KMS-11 (cell line): ENCODE measurements around the gene LAMA1.

ENCODE experiments used
- H2AFZ ChIP-seq: fragments of 200-600 bp; sonication (generic); 2 replicates; pipeline ENCODE4 v1.6.1; 2016; ENCODE audit warnings: antibody characterized with exemption, mixed run types, low read depth
- H3K27ac ChIP-seq: fragments of 200-600 bp; sonication (generic); 2 replicates; pipeline ENCODE4 v1.6.1; 2016; ENCODE audit warnings: mild to moderate bottlenecking, mixed run types
- H3K27me3 ChIP-seq: fragments of 200-600 bp; sonication (generic); 2 replicates; pipeline ENCODE4 v1.6.1; 2017; ENCODE audit warnings: mild to moderate bottlenecking, low read depth, mixed run types, moderate library complexity; ENCODE audit not compliant: insufficient read depth
- H3K36me3 ChIP-seq: fragments of 200-600 bp; sonication (generic); 2 replicates; pipeline ENCODE4 v1.6.1; 2017; ENCODE audit warnings: mild to moderate bottlenecking, mixed run types; ENCODE audit not compliant: insufficient read depth
- H3K4me1 ChIP-seq: fragments of 200-600 bp; sonication (generic); 2 replicates; pipeline ENCODE4 v1.6.1; 2016; ENCODE audit warnings: mild to moderate bottlenecking, low read depth, mixed run types; ENCODE audit not compliant: poor library complexity, severe bottlenecking
- H3K4me2 ChIP-seq: fragments of 200-600 bp; sonication (generic); 2 replicates; pipeline ENCODE4 v1.7.0; 2016; ENCODE audit warnings: mild to moderate bottlenecking, mixed run types
- H3K4me3 ChIP-seq: fragments of 200-600 bp; sonication (generic); IDR thresholded peaks from 2 replicates; pipeline ENCODE4 v1.6.1; 2017; ENCODE audit warnings: low read depth, low read length, mixed read lengths; ENCODE audit not compliant: insufficient read depth
- H3K79me2 ChIP-seq: fragments of 200-600 bp; sonication (generic); 2 replicates; pipeline ENCODE4 v1.6.1; 2016; ENCODE audit warnings: low read depth, mixed run types; ENCODE audit not compliant: insufficient read depth
- H3K9ac ChIP-seq: fragments of 200-600 bp; sonication (generic); 2 replicates; pipeline ENCODE4 v1.6.1; 2016; ENCODE audit warnings: mild to moderate bottlenecking, mixed run types
- H4K20me1 ChIP-seq: fragments of 200-600 bp; sonication (generic); 2 replicates; pipeline ENCODE4 v1.6.1; 2016; ENCODE audit warnings: mild to moderate bottlenecking, mixed run types; ENCODE audit not compliant: insufficient read depth
- TF ChIP-seq, protein P1 (sequence below): fragments of 200-600 bp; sonication (generic); conservative IDR thresholded peaks from 2 replicates; pipeline ENCODE4 v1.6.1; 2017; ENCODE audit warnings: low read depth, mild to moderate bottlenecking, antibody characterized with exemption, low read length, moderate library complexity, mixed read lengths

Gene LAMA1

DNA sequence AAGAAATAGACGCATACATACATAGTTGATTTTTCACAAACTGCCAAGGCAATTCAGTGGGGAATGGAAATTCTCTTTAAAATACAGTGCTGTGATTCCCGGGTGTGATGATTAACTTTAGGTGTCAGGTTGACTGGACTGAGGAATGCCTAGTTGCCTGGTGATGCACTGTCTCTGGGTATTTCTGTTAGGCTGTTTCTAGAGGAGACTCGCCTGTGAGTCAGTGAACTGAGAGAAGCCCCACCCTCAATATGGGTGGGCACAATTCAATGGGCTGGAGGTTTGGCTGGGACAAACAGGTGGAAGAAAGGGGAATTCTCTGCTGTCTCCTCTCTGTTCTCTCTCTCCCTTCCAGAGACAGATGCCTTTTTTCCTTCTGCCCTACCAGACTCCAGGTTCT, 200.5 kb downstream of the LAMA1 start:
- Histone ChIP-seq H3K79me2 (no peaks in the 10 kb centered on the region), H3K4me1 (no peaks in the 10 kb centered on the region), H3K4me3 (no peak overlapping the region), H2AFZ (no peak overlapping the region), H3K27ac (no peak overlapping the region), H3K4me2 (no peak overlapping the region), H3K27me3 (no peaks in the 10 kb centered on the region), H4K20me1 (no peaks in the 10 kb centered on the region), H3K9ac (no peak overlapping the region), H3K36me3 (no peaks in the 10 kb centered on the region)
- TF ChIP-seq, protein P1, sequence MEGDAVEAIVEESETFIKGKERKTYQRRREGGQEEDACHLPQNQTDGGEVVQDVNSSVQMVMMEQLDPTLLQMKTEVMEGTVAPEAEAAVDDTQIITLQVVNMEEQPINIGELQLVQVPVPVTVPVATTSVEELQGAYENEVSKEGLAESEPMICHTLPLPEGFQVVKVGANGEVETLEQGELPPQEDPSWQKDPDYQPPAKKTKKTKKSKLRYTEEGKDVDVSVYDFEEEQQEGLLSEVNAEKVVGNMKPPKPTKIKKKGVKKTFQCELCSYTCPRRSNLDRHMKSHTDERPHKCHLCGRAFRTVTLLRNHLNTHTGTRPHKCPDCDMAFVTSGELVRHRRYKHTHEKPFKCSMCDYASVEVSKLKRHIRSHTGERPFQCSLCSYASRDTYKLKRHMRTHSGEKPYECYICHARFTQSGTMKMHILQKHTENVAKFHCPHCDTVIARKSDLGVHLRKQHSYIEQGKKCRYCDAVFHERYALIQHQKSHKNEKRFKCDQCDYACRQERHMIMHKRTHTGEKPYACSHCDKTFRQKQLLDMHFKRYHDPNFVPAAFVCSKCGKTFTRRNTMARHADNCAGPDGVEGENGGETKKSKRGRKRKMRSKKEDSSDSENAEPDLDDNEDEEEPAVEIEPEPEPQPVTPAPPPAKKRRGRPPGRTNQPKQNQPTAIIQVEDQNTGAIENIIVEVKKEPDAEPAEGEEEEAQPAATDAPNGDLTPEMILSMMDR = no peak

DNA sequence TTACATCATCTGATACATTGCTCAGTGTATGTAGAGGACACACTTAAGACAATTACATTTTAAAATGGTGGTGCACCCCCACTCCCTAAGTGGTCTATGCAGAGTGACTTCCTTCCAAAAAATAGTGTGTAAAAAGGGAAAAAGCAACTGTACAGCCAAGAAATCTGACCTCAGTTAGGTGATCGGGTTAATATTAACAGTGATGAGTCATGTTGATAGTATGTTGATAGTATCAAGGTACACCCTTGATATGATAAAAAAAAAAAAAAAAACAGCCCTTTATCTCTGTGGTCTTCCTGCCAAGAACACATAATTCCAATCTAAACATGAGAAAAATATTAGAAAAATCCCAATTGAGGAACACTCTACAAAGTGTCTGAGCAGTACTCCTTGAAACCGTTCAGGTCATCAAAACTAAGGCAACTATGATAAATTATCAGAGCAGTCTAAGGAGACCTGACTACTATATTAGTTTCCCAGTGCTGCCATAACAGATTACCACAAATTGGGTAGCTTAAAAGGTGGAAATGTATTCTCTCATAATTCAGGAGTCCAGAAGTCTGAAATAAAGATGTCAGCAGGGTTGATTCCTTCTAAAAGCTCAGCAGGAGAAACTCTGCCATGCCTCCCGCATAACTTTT, 216.2 kb downstream of the LAMA1 start:
- H2AFZ ChIP-seq = no peak overlapping the region
- H3K4me3 ChIP-seq = no peak overlapping the region
- no peaks in the 10 kb centered on the region for H4K20me1 ChIP-seq
- no peaks in the 10 kb centered on the region for H3K36me3 ChIP-seq
- no peak overlapping the region for H3K9ac ChIP-seq
- TF ChIP-seq, protein P1 = no peak
- H3K79me2 ChIP-seq = no peaks in the 10 kb centered on the region
- no peaks in the 10 kb centered on the region for H3K27me3 ChIP-seq
- no peak overlapping the region for H3K27ac ChIP-seq
- H3K4me1 ChIP-seq = no peaks in the 10 kb centered on the region
- no peak overlapping the region for H3K4me2 ChIP-seq

DNA sequence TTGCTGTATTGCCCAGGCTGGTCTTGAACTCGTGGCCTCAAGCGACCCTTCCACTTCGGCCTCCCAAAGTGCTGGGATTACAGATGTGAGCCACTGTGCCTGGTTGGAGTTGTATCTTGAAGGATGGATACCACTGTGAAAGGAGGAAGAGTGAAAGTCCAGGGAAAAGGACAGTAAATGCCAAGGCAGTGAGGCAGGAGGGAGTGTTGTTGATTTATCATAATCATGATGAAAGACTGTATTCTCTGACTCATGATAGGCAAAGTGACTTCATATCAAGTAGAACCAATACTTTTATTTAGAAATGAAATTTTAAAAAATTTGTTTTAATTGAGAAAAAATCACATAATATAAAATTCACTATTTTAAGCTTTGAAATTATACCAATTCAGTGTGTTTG, 225.8 kb downstream of the LAMA1 start:
- H4K20me1 ChIP-seq = no peaks in the 10 kb centered on the region
- H3K9ac ChIP-seq = no peak overlapping the region
- H3K4me1 ChIP-seq = no peaks in the 10 kb centered on the region
- no peaks in the 10 kb centered on the region for H3K79me2 ChIP-seq
- TF ChIP-seq, protein P1 = no peak
- no peaks in the 10 kb centered on the region for H3K36me3 ChIP-seq
- H3K27me3 ChIP-seq = no peaks in the 10 kb centered on the region
- H3K4me2 ChIP-seq = no peak overlapping the region
- no peak overlapping the region for H3K27ac ChIP-seq
- H2AFZ ChIP-seq = no peak overlapping the region
- no peak overlapping the region for H3K4me3 ChIP-seq
